ENCODE data around the gene ACER3. TPM values are rescaled to one million over a fixed set of nuclear protein-coding genes. Genes with fewer than 3 reads are reported as not detected.
"Not testable (repeated sequence)": the region's sequence is repeated elsewhere in the genome, so short reads cannot be mapped to it uniquely, and the experiment has no call there.

Gene ACER3
- total RNA-seq, 1 experiment from 2014 or later = 18.3 TPM

GRCh38 chr11:76919887-76920746 is 59.4 kb downstream of the ACER3 start:
- DNase-seq (ENCODE audit: low spot score) = peak; percentile 78

- DNase-seq (ENCODE audit: low spot score) = no peak
Measured at GRCh38 chr11:76927160-76927559, 66.4 kb downstream of the ACER3 start.

GRCh38 chr11:76935042-76935441 is 74.3 kb downstream of the ACER3 start:
- DNase-seq (ENCODE audit: low spot score) = no peak

DNA sequence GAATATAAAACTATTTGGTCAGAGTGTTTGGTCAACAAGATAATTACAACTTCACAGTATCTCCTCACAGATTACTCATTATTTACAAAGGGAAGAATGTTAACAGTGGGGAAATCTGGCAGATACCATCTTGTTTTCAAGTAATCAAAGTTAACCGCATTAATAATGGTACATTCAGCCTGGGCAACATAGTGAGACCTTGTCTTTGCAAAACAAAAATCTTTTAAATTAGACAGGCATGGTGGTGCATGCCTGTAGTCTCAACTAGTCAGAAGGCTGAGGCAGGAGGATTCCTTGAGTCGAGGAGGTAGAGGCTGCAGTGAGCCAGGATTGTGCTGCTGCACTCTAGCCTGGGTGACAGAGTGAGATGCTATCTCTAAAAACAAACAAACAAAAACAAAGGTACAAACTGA is 78.5 kb downstream of the ACER3 start:
- DNase-seq (ENCODE audit: low spot score) = peak; percentile 13

- DNase-seq (ENCODE audit: low spot score) = no peak
Measured at GRCh38 chr11:76944225-76944624, 83.5 kb downstream of the ACER3 start.

GRCh38 chr11:76946223-76946622 is 85.5 kb downstream of the ACER3 start:
- DNase-seq (ENCODE audit: low spot score) = no peak

DNA sequence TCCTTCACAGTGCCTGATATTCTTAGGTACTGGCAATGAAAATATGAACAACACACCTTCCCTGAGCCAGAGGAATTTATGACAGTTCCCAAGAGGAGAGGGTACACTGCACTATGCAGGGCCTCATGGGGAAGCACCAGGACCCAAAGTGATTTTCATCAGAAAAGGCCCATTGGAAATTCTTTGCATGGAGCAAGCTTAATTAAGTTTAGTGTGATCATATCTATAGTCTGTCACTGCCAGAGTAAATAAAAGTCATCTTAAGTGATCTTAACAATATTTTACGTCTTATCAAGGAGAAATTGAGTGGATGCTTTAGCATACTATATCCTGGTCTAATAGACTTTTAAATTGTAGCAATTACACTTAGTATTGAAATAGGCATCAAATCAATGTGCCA is 86.5 kb downstream of the ACER3 start:
- no peak for DNase-seq (ENCODE audit: low spot score)

- DNase-seq (ENCODE audit: low spot score) = no peak
Measured at GRCh38 chr11:76947800-76948199, 87.1 kb downstream of the ACER3 start.

- no peak for DNase-seq (ENCODE audit: low spot score)
Measured at GRCh38 chr11:76955459-76956114, 94.9 kb downstream of the ACER3 start.

- DNase-seq (ENCODE audit: low spot score) = no peak
Measured at GRCh38 chr11:76962583-76963416, 102.1 kb downstream of the ACER3 start.

- not testable (repeated sequence) for DNase-seq (ENCODE audit: low spot score)
Measured at GRCh38 chr11:76963417-76964168, 102.9 kb downstream of the ACER3 start.

- no peak for DNase-seq (ENCODE audit: low spot score)
Measured at GRCh38 chr11:76972051-76972450, 111.3 kb downstream of the ACER3 start.

- no peak for DNase-seq (ENCODE audit: low spot score)
Measured at GRCh38 chr11:76974179-76974891, 113.6 kb downstream of the ACER3 start.

GRCh38 chr11:76975513-76975912 is 114.8 kb downstream of the ACER3 start:
- DNase-seq (ENCODE audit: low spot score) = no peak

DNA sequence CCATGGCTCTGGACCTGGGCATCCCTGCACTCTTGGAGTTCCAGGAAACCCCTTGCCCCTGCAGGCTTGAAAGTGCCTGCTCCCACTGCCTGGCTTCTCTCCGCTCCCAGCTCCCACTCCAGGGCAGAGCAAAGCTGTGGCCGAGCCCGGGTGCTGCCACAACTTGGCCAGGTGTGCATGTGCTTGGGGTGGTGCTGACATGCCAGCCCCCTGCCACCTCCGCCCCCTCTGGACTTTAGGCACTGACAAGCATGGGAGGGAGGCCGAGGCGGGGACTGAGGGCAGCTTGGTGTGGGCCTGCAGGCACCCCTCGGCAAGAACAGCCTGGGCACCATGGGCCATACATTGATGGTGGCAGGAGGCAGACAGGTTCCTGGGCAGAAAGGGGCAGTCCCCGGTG is 117.1 kb downstream of the ACER3 start:
- DNase-seq (ENCODE audit: low spot score) = no peak

GRCh38 chr11:76978239-76978638 is 117.5 kb downstream of the ACER3 start:
- no peak for DNase-seq (ENCODE audit: low spot score)

DNA sequence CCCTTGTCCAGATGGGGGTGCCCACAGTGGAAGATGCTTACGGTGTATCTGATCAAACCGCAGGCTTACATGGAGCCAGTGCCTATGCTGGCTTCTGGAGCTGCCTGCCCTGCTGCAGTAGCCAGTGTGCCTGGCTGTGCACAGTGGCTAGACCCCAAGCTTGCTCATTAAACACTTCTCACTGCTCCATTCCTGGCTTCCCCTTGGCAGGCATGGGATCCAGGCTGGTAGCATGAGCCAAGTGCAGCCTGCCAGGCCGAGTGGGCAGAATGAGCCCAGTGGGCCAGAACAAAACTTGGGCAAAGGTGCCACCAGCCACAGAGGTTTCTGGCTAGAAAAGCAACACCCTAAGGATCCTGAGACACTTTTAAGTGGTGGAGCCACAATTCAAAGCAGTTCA is 118.1 kb downstream of the ACER3 start:
- DNase-seq (ENCODE audit: low spot score) = no peak

- no peak for DNase-seq (ENCODE audit: low spot score)
Measured at GRCh38 chr11:76980196-76980595, 119.5 kb downstream of the ACER3 start.

GRCh38 chr11:76984743-76985142 is 124.0 kb downstream of the ACER3 start:
- DNase-seq (ENCODE audit: low spot score) = no peak

DNA sequence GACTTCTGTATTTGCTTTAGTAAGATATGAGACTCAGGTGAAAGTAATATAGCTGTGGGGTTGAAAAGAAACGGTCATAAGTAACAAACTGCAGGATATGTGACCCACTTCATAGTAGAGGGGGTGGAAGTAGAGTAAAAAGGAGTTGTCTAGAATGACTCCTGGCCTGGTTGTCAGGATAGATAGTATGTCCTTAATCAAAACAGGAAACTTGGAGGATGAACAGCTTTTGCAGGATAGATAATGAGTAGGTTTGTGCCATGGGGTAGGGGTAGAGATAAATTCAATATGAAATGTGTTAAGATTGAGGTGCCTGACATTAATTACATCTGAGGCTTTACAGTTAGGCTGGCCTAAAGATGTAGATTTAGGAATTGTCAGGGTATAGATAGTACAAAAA is 126.5 kb downstream of the ACER3 start:
- no peak for DNase-seq (ENCODE audit: low spot score)

GRCh38 chr11:76990628-76991027 is 129.9 kb downstream of the ACER3 start:
- no peak for DNase-seq (ENCODE audit: low spot score)

All from A172 (cell line).